HG03457 (cell line): ENCODE measurements around the gene SPATA25.
"Not testable (repeated sequence)": the region's sequence is repeated elsewhere in the genome, so short reads cannot be mapped to it uniquely, and the experiment has no call there.

Experiments used
- ATAC-seq: cut with Tn5 transposase; IDR thresholded peaks from one replicate; pipeline ENCODE4 v1.9.1; 2021; ENCODE audit warnings: moderate number of reproducible peaks; ENCODE audit not compliant: unreplicated experiment

Gene SPATA25, protein sequence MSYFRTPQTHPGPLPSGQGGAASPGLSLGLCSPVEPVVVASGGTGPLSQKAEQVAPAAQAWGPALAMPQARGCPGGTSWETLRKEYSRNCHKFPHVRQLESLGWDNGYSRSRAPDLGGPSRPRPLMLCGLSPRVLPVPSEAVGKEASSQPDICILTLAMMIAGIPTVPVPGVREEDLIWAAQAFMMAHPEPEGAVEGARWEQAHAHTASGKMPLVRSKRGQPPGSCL

DNA sequence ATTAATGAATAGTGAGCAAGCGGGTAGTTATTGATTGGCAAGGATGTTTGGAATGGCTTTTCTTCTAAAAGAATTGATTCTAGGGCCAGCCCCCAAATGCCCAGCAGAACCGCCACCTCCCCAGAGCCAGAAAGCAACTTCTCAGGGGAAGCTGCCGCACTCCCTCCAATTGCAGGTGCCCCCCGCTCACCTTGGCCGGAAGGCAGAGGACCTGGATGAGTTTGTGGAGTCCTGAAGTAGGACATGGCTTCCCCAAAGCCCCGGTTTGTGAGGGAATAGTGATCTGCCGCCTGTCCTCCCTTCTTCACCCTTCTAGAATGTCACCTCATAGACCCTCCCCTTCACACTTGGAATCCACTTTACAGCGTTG lies at the start of gene SPATA25:
Gene SPATA25 (minus strand): TSS at position 277 of the 370 bp plus-strand sequence. CDS start 32 bp downstream, at position 245.
- no peak for ATAC-seq

DNA sequence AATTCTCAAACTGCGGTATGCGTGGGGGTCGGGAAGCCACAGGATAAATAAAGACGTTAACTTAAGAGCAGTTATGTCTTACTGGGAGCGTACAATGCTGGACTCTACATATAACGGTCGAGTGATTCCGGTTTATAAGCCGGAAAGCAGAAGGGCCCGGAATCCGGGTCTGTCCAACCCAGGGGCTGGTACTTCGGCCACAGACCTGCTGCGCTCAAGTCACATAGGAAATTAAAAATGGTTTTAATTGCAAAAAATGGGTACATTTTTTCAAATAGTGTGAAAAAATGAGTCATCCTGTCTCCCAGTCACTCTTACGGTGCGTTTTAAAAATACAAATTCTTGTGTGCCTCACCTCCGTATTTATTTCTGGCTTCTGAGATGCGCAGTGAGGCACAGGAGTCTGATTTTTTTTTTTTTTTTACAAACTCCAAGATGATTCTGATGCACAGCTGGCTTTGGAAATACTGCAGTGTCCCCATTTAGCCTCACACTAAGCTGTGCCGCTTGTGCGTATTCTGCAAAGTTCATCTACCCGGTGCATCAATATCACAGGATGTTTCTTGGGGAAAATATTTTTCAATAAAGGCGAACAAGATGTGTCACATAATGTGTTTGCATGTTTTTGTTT lies 48.1 kb upstream of the SPATA25 start:
- peak; percentile 3 for ATAC-seq

DNA sequence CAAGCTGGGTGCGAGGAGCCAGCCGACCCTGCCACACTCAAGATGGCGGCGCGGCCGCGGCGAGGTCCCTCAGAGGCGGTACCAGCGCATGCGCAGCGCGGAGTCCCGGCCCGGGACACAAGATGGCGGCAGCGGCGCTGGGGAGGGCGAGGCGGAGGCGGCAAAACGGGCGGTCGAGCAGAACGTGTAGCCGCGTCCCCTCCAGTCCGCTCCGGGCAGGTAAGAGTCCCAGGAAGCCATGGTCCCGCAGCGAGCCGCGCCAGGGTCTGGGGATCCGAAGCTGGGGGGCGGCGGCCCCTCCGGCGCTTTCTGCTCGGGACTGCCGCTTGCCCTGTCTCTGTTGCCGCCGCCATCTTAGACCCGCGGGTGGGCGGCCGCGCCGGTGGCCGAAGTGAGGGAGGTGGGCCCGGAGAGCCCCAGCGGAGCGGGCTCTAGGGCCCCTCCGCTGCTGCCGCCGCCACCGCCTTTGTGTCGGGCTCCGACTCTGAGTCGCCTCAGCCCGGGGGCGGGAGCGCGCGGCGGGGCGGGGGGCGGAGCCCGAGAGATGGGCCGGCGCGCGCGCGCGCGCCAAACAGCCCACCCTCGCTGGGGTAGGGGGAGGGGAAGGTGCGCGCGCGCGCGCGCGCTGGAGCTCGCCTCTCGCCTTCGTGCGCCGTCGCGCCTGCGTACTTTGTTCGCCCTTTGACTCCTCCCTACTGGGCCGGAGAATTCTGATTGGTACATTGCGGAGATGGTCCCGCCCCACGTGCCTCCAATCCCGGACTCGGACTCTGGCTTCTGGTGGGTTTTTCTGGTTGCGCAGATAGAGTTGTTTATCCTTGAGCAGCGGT lies 47.4 kb upstream of the SPATA25 start, which contains the start of gene PCIF1:
Gene PCIF1 (plus strand): TSS at position 98 of the 830 bp plus-strand sequence. CDS start 4,317 bp downstream, outside the sequence.
- peak; percentile 60 for ATAC-seq

DNA sequence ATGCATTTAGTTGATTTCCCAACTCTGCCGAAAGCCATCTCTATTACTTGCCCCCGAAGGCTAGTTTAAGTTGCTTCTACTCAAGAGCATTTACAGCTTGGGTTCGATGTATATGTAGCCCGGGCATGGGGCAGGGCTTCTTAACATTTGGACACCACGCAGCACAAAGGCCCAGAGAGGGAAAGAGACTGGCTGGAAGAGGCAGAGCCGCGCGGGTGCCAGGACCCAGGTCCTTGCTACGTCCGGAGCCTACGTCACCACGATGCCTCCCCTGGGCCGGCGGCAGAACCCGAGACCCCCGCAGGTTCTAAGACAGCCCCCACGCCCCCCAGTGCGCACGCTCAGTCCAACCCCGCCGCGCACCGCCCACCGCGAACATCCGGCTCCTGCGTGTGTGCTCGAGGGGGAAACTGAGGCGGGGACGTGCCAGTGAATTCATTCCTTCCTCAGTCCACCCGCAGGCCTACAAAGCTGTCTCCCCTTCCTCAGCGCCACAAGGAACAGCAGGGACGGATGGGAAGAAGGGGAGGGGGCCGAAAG lies 46.7 kb upstream of the SPATA25 start:
- ATAC-seq = no peak

DNA sequence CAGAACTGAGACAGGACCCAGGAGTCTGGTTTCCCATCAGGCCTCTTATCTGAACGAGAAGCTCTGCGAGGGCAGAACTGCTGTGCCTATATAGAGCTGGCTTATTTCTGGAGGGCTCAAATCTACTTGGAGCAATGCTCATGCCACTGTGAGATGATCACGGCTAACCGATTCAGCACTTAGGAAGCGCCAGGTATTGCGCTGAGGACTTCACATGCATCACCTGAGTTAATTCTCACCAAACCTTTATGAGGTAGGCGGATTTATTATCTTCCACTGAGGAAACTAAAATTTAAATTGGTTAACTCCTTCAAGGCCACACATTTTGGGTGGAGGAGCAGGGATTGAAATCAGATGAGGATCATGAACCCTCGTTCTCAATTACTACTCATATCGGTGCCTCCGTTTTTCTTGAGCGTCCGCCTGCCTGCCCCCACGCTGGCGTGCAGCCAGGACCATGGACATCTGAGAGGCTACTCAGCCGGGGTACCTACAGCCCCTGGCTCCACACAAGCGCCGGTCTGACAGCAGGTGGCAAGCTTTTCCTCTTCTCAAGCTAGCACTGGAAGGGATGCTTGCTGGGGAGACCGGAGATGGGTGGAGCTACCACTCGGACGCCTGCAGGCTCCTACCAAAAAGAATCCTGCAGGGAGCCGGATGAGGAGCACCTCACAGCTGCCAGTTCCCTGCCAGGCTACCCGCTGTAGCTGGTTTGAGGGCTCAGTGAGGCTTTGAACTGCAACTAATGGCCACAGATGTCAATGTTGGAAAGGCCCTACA lies 46.0 kb upstream of the SPATA25 start:
- ATAC-seq = no peak

DNA sequence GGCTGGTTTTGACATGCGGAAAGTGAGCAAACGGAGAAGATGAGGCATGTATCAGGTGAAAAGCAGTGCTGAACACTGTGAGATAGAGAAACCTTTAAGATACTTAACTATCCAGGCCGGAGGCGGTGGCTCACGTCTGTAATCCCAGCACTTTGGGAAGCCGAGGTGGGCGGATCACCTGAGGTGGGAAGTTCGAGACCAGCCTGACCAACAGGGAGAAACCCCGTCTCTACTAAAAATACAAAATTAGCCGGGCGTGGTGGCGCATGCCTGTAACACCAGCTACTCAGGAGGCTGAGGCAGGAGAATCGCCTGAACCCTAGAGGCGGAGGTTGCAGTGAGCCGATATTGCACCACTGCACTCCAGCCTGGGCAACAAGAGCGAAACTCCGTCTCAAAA lies 44.3 kb upstream of the SPATA25 start:
- ATAC-seq = not testable (repeated sequence)

DNA sequence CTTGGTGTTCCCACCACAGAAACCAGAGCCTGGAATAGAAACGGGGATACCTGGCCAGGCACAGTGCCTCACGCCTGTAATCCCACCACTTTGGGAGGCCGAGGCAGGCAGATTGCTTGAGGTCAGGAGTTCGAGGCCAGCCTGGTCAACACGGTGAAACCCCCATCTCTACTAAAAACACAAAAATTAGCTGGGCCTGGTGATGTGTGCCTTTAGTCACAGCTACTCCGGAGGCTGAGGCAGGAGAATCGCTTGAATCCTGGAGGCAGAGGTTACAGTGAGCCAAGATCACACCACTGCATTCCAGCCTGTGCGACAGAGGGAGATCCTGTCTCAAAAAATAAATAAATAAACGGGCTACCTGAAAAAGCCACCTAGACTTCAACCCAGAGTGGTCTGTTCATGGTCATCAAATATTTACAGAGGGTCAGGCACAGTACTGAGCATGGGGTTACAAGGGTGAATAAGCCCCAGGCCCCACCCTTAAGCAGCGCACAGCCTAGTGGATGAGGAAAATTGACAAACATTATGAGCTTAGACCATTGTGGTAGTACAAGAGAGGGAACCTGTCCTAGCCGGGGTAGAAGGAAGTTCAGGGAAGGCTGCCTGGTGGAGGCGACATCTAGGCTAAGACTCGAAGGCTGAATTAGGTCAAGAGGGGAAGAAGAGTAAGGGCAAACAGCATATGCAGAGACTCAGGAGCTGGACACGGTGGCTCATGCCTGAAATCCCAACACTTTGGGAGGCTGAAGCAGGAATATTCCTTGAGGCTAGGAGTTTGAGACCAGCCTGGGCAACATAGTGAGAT lies 39.9 kb upstream of the SPATA25 start:
- no peak for ATAC-seq

DNA sequence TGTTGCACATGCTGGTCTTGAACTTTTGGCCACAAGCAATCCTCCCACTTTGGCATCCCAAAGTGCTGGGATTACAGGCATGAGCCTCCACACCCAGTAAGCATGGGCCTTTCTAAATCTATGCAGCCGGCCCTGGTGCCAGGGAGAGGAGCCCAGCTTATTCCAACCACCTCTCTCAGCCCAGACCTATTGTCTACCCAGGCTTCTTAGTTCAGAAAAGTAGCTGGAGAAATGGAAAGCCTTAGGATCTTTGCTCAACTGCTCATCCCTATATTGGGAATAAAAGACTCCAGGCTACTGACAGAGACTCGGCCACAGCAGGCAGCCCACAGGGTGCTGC lies 39.3 kb upstream of the SPATA25 start:
- no peak for ATAC-seq

DNA sequence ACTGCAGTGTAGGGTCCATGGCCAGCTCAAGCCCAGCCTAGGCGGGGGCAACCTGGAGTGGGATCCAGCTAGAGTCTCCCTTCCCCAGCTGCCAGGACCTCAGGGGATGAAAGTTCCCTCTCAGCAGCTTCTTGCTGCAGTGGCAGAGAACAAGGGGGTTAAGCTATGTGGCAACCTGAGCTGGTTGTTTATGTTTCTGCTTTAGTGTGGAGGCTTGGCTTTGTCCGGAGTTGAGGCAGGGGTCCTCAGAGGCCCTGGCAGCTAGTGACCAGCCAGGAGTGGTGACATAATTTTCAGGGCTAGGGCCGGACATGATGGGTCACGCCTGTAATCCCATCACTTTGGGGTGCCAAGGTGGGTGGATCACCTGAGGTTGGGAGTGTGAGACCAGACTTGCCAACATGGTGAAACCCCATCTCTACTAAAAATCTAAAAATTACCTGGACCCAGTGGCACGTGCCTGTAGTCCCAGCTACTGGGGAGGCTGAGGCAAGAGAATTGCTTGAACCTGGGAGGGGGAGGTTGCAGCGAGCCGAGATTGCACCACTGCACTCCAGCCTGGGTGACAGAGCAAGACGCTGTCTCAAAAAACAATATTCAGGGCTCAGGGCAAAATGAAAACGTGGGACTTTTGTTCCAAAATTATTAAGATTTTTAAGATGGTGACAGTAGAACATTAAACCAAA lies 38.5 kb upstream of the SPATA25 start:
- ATAC-seq = no peak

DNA sequence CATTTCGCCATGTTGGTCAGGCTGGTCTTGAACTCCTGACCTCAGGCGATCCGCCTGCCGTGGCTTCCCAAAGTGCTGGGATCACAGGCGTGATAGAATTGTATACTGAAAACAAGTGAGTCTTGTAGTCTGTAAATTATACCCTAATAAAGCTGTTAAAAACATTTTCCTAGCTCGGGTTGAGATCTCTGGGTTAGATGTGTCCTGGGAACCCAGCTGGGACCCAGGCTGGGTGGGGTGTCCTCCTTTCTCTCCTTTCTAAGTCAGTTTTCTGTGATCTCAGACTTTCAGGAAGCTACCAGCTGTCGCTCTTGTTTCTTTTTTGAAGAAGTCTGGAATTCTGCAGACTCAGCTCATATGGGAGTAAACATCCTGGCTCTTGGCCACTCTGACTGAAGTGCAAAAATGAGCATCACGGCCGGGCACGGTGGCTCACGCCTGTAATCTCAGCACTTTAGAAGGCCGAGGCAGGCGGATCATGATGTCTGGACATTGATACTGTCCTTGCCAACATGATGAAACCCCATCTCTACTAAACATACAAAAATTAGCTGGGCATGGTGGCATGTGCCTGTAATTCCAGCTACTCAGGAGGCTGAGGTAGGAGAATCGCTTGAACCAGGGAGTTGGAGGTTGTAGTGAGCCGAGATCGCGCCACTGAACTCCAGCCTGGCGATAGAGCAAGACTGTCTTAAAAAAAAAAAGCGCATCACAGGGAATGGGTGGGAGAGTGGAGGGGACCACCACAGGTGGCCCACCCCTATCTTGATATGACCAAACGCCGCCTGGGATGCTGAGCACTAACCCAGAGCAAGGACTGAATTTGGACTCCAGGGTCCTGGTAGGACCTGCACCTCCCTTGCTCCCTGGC lies 37.2 kb upstream of the SPATA25 start:
- no peak for ATAC-seq

DNA sequence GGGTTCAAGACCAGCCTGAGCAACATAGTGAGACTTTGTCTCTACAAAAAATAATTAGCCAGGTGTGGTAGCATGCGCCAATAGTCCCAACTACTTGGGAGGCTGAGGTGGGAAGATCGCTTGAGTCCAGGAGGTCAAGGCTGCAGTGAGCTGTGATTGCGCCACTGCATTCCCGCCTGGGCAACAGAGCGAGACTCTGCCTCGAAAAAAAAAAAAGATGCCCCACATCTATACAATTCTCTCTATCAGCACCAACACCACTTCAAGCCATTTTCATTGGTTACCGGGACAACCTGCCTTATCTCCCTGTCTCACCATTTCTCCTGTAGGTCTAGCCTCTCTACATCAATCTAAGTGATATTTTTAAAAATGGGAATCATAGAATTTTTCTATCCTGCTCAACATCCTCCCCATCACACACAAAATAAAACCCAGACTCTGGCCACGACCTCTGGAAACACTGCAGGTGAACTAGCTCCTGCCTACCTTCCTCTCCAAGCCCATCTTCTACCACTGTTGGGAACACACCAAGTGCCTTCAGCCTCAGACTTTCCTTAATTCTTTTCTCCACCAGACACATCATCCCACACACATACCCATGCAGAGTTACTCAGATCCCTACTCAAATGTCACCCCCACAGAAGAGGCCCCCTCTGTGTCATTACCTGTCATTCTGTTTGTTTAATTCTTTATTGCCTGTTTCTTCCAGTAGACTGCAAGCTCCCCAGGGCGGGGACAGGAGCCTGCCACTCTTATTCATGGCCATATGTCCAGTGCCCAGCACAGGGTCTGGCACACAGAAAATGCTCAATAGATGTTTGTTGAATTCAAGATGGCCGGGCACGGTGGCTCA lies 34.1 kb upstream of the SPATA25 start:
- ATAC-seq = no peak

DNA sequence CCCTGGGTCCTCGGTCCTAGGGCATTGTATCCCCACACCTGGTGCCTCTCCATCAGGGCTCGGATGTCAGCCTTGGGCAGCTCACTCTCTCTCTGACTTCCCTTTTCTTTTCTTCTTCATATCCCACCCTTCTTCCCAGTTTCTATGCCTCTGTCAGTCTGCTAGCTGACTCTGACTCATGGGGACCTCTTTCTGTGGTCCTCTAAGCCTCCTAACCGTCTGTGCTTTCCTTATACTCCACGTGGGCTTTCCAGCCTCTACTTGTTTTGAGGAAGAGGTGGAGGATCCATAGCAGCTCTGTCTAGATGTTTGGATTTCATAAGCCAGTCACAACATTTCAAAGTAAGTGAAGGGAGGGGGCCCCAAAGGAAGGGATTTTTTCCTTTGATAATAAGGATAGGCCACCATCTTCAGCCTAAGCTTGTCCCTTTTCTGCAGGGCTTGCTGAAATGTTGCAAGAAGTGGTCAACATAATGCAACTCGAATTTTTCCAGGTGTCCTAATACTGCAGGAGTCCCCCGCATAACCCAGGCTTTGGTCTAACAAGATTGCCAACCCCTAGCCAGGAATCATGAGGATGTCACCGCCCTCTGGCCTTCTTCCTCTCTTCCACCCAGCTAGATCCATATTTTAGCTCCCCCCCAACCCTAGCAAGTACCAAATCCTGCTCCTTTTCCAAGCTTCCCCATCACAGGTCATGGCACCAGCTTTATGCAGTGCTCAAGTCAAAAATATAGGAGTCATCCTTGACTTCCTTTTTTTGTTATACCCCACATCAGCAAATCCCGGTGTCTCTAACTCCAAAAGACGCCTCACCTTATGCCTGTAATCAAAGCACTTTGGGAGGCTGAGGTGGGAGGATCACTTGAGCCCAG lies 33.3 kb upstream of the SPATA25 start:
- ATAC-seq = no peak

DNA sequence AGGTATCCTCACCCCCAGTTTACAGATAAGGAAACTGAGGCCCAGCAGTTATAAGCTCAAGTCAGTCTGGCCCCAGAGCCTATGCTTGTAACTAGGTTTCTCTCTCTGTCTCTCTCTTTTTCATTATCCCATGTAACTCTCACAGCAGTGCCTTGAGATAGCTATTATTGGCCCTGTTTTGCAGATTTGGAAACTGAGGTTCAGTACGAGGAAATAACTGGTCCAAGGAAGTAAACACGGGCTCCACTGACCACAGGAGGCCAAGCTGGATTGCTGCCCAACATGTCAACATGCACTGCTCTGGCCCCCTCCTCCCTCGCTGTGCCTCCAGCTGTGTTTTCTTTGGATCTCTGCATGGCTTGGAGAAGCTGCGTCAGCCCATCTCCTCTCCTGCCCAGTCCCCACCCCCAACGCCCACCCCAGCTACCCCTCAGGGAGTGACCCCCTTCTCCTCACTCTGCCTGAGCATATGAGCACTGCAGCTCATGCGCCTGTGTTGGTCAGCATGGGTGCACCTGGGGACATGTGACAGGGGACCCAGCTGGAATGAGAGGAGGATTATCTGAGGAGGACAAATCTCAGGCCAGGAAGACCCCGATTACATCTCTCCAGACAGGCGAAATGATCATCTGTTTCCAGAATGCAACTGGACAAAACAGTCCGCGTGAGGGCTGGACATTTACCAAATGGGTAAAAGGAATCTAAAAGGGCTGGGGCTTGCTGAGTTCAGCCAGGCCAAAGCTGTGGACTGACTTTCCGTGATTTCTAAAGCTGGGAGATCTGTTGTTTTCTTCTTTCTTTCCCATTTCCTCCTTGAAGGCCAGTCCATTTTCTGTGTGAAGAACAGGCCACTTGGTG lies 32.3 kb upstream of the SPATA25 start:
- ATAC-seq = no peak

DNA sequence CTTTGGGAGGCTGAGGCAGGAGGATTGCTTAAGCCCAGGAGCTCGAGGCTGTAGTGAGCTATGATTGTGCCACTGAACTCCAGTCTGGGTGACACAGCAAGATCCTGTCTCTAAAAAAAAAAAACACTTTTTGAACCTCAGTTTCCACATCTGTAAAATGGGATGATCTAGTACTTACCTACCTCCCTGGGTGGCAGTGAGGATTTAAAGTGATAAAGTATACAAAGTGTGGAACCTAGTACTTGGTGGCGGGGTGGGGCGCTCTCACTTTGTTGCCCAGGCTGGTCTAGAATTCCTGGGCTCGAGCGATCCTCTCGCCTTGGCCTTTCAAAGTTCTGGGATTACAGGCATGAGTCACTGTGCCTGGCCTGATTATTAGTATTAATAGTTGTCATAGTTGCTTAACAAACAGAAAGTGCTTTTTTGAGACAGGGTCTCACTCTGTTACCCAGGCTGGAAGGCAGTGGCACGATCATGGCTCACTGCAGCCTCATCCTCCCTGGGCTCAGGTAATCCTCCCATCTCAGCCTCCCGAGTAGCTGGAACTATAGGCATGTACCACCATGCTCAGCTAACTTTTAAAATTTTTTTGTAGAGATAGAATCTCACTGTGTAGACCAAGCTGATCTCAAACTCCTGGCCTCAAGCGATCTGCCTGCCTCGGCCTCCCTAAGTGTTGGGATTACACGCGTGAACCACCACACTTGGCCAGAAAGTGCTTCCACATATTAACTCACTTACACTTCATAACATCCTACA lies 31.5 kb upstream of the SPATA25 start:
- ATAC-seq = no peak

DNA sequence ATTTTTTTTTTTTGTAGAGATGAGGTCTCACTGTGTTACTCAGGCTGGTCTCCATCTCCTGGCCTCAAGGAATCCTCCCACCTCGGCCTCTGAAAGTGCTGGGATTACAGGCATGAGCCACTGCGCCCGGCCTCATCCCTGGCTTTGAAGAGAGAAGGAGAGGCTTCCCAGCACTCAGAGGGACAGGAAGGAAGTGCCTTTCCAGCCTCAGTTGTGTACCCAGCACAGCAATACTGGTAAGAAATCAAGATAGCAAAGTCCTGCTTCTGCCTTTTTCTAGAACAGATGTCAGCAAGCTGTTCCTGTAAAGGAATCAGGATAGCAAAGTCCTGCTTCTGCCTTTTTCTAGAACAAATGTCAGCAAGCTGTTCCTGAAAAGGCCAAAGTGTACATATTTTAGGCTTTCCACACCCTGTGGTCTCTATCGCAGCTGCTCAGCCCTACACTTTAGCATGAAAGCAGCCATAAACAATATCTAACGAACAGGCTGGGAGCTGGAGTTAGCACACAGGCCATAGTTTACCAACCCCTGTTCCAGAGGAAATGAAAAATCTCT lies 30.8 kb upstream of the SPATA25 start:
- no peak for ATAC-seq
